HepG2 (cell line): ENCODE results near the gene CD300C. TPM values are rescaled to one million over a fixed set of nuclear protein-coding genes. Genes with fewer than 3 reads are reported as not detected.

Experiments used
- ATAC-seq: fragments of 200-7000 bp; cut with Tn5 transposase; 3 replicates; pipeline ENCODE4 v1.9.1; 2020; ENCODE audit warnings: mild to moderate bottlenecking, moderate library complexity
- BruUV-seq: library from RNA; stranded (reverse); fragments of 400-500 nt; replicated peaks from 2 replicates; lab custom pipeline; 2021; lab: Mats Ljungman, UMichigan
- CTCF ChIA-PET: fragments of 300-600 bp; formaldehyde crosslinking; extraction: SDS; loops from one replicate; lab custom pipeline; 2021; ENCODE audit warnings: low total read pairs, inconsistent platforms, low intra/inter-chr PET ratio; lab: Yijun Ruan, JAX
- POLR2A ChIA-PET: fragments of 350-600 bp; sonication (Branson Sonifier 250); formaldehyde crosslinking; loops from one replicate; lab custom pipeline; 2020; ENCODE audit warnings: antibody characterized with exemption, inconsistent platforms; lab: Yijun Ruan, JAX
- DNase-seq: peaks from one replicate; pipeline ENCODE4 v3.0.0-alpha.2; 2015; ENCODE audit warnings: low spot score
- FAIRE-seq: peaks from 3 replicates; lab custom pipeline; 2011; peaks lifted over from hg19 to GRCh38; lab: Jason Lieb, UNC
- H2AFZ ChIP-seq: one replicate; pipeline ENCODE4 v1.6.1; 2011; ENCODE audit warnings: low read length, inconsistent platforms
- H3K27ac ChIP-seq: fragments of 300-600 bp; 3 replicates; pipeline ENCODE4 v1.8.0; 2011; ENCODE audit warnings: mixed run types, mild to moderate bottlenecking, mixed read lengths, low read length, inconsistent platforms; ENCODE audit not compliant: insufficient read depth; ENCODE audit errors: extremely low read length
- H3K27me3 ChIP-seq, 2 experiments: fragments of 200-600 bp in 1 of 2; 2 replicates in 1 of 2; 3 replicates in 1 of 2; pipeline versions ENCODE4 v1.6.0 to v1.8.0; 2011; ENCODE audit warnings: low read length in 2 of 2, mild to moderate bottlenecking in 2 of 2, moderate library complexity in 2 of 2, inconsistent platforms in 1 of 2; ENCODE audit not compliant: insufficient read depth in 2 of 2, control insufficient read depth in 1 of 2
- H3K36me3 ChIP-seq, 2 experiments: fragments of 200-600 bp in 1 of 2; replicated peaks in 1 of 2; 2 replicates in 1 of 2; 3 replicates in 1 of 2; pipeline versions ENCODE4 v1.5.1 to v1.8.0; 2011; ENCODE audit warnings: low read length in 2 of 2, inconsistent platforms in 1 of 2; ENCODE audit not compliant: insufficient read depth in 2 of 2, control insufficient read depth in 1 of 2
- H3K4me1 ChIP-seq: 2 replicates; pipeline ENCODE4 v1.5.1; 2012; ENCODE audit warnings: low read length, inconsistent platforms; ENCODE audit not compliant: insufficient read depth
- H3K4me2 ChIP-seq: 2 replicates; pipeline ENCODE4 v1.6.0; 2011; ENCODE audit warnings: low read depth, low read length, inconsistent platforms
- H3K4me3 ChIP-seq, 3 experiments: fragments of 200-600 bp in 1 of 3; sonication (generic), shearing (Covaris generic) in 1 of 3; replicated peaks in 1 of 3; 2 replicates each; pipeline ENCODE4 v1.5.1; 2011 to 2016; ENCODE audit warnings: low read length in 3 of 3, inconsistent platforms in 2 of 3, low read depth in 2 of 3, mild to moderate bottlenecking in 2 of 3, control low read depth in 1 of 3, mixed read lengths in 1 of 3; ENCODE audit not compliant: insufficient read depth in 1 of 3
- H3K79me2 ChIP-seq: one replicate; pipeline ENCODE4 v1.6.1; 2011; ENCODE audit warnings: low read length, inconsistent platforms; ENCODE audit not compliant: insufficient read depth
- H3K9ac ChIP-seq: 2 replicates; pipeline ENCODE4 v1.6.0; 2011; ENCODE audit warnings: mild to moderate bottlenecking, low read depth, low read length, inconsistent platforms; ENCODE audit not compliant: insufficient read depth
- H3K9me3 ChIP-seq: 2 replicates; pipeline ENCODE4 v1.5.1; 2012; ENCODE audit warnings: mild to moderate bottlenecking, low read length
- H4K20me1 ChIP-seq: 2 replicates; pipeline ENCODE4 v1.6.0; 2011; ENCODE audit warnings: inconsistent platforms, mild to moderate bottlenecking, low read length, moderate library complexity; ENCODE audit not compliant: insufficient read depth
- BRD4 ChIP-seq: sonication (generic); formaldehyde crosslinking; IDR thresholded peaks from 2 replicates; pipeline ENCODE4 v1.4.0; 2020; ENCODE audit warnings: missing genetic modification reagents
- CBX2 ChIP-seq, 2 experiments: fragments of 200-600 bp in 1 of 2; sonication (generic); formaldehyde crosslinking in 1 of 2; IDR thresholded peaks; 2 replicates each; pipeline versions ENCODE4 v1.7.0 to v1.8.1; 2018 to 2022; ENCODE audit warnings: low read depth in 2 of 2, low read length in 1 of 2, mild to moderate bottlenecking in 1 of 2, missing genetic modification reagents in 1 of 2
- CENPX ChIP-seq: sonication (generic); formaldehyde crosslinking; IDR thresholded peaks from 2 replicates; pipeline ENCODE4 v1.9.0; 2021; ENCODE audit warnings: mild to moderate bottlenecking, missing genetic modification reagents, moderate library complexity
- CTCF ChIP-seq: sonication (generic); formaldehyde crosslinking; IDR thresholded peaks from 2 replicates; pipeline ENCODE4 v1.5.0; 2020; ENCODE audit warnings: mild to moderate bottlenecking, missing genetic modification reagents, moderate library complexity
- EZH2 ChIP-seq: conservative IDR thresholded peaks from 2 replicates; pipeline ENCODE4 v1.6.1; 2012; ENCODE audit warnings: mild to moderate bottlenecking, low read depth, low read length, moderate library complexity
- KMT2B ChIP-seq: IDR thresholded peaks from 2 replicates; pipeline ENCODE4 v1.6.1; 2016; ENCODE audit warnings: missing genetic modification reagents, missing compliant biosample characterization
- MLX ChIP-seq: IDR thresholded peaks from 2 replicates; pipeline ENCODE4 v1.6.1; 2016
- RAD21 ChIP-seq: fragments of 450-650 bp; formaldehyde crosslinking; IDR thresholded peaks from 2 replicates; pipeline ENCODE4 v1.5.0; 2020; ENCODE audit warnings: mild to moderate bottlenecking
- SMC3 ChIP-seq: IDR thresholded peaks from 2 replicates; pipeline ENCODE4 v1.6.1; 2011; ENCODE audit warnings: low read length, improper control_type of control experiment
- SRSF4 ChIP-seq: fragments of 200-400 bp; formaldehyde crosslinking; IDR thresholded peaks from one replicate; pipeline ENCODE4 v1.6.1; 2018; ENCODE audit warnings: mild to moderate bottlenecking, low read depth, low read length, moderate library complexity; ENCODE audit not compliant: poor library complexity, severe bottlenecking
- STAG1 ChIP-seq: sonication (generic); formaldehyde crosslinking; IDR thresholded peaks from 2 replicates; pipeline ENCODE4 v1.4.0; 2020; ENCODE audit warnings: missing genetic modification reagents
- XRCC5 ChIP-seq: fragments of 200-400 bp; formaldehyde crosslinking; optimal IDR thresholded peaks from 2 replicates; pipeline ENCODE3; 2017; ENCODE audit warnings: mild to moderate bottlenecking, low read length
- ZNF121 ChIP-seq: sonication (generic); formaldehyde crosslinking; IDR thresholded peaks from 2 replicates; pipeline ENCODE4 v1.5.0; 2020; ENCODE audit warnings: mild to moderate bottlenecking, missing genetic modification reagents
- ZNF549 ChIP-seq: sonication (generic); formaldehyde crosslinking; IDR thresholded peaks from 2 replicates; pipeline ENCODE4 v1.5.0; 2020; ENCODE audit warnings: missing genetic modification reagents
- WGBS: methylation state at CpG from one replicate; pipeline ENCODE4 v1.1.6; 2017; ENCODE audit warnings: low lambda C conversion rate; 5-methylcytosine and 5-hydroxymethylcytosine counted together
- in situ Hi-C: cut with HindIII; loops from 2 replicates; pipeline ENCODE4 v1.10.0; 2017; ENCODE audit warnings: low pct_unique_long_range_greater_than_20kb; ENCODE audit not compliant: extremely low pct_ligation_motif_present
- intact Hi-C: fragments of 100-400 bp; cut with micrococcal nuclease; formaldehyde crosslinking; loops from one replicate; pipeline ENCODE4 v1.10.0; 2022; ENCODE audit not compliant: unreplicated experiment
- polyA plus RNA-seq, 8 experiments: library from polyadenylated mRNA; depleted of rRNA in 3 of 8; stranded (reverse) in 7 of 8; unstranded in 1 of 8; fragments of >200 nt; fragmentation: Illumina TruSeq in 4 of 8; extraction: Trizol in 4 of 8; gene quantifications; 2 replicates each; pipeline versions ENCODE4 v1.2.1 to v1.2.3, GENCODE V29; 2011 to 2016; ENCODE audit warnings: low read depth in 4 of 8, missing spikeins in 1 of 8, mixed read lengths in 1 of 8; ENCODE audit not compliant: insufficient read depth in 1 of 8
- total RNA-seq, 5 experiments: library from RNA; depleted of rRNA; stranded (reverse); fragments of >200 nt; fragmentation: Illumina TruSeq; extraction: Trizol; gene quantifications; 2 replicates each; pipeline ENCODE4 v1.2.3, GENCODE V29; 2016; ENCODE audit warnings: low read depth in 1 of 5

The CD300C gene
- total and polyA plus RNA-seq, 2 of the 13 experiments (the other 11 are each of a cell fraction or from before 2014, with no cell fraction given), result not detected

- peaks cover 6 to 42% of the 10 kb centered on the region in 2 experiments for H3K27me3 ChIP-seq
- no peak for DNase-seq
These were observed 21.5 kb upstream of the CD300C start, which contains the start of gene CD300H for GRCh38 chr17:74567397-74567796. TSS of gene CD300H (minus strand) at chr17:74567509.

GRCh38 chr17:74566132-74566753, 20.3 kb upstream of the CD300C start:
- H3K4me1 ChIP-seq, result no peaks in the 10 kb centered on the region
- no peaks in the 10 kb centered on the region for H3K79me2 ChIP-seq
- ChIA-PET POLR2A (no interaction called here), CTCF (no interaction called here)
- no peak overlapping the region for H3K27ac ChIP-seq
- WGBS, result 33% methylated on average over 7 of the region's 9 CpGs
- no peak overlapping the region for H2AFZ ChIP-seq
- no peaks in the 10 kb centered on the region for H3K36me3 ChIP-seq
- no peak overlapping the region for H3K4me3 ChIP-seq
- H3K9me3 ChIP-seq, result no peaks in the 10 kb centered on the region
- BruUV-seq, result no TSS peak
- peaks cover 6 to 51% of the 10 kb centered on the region in 2 experiments for H3K27me3 ChIP-seq
- H3K9ac ChIP-seq, result no peak overlapping the region
- in situ Hi-C loops (no loop called here), intact Hi-C loops (no loop called here)
- peak; percentile 18 for DNase-seq
- no peak overlapping the region for H3K4me2 ChIP-seq
- H4K20me1 ChIP-seq, result no peaks in the 10 kb centered on the region
- peak; percentile 82 for ATAC-seq
- TF ChIP-seq CTCF (CRISPR knock-in tag) (peak; percentile 66), CBX2 (IDR thresholded peaks at IDR 0.05; ENCODE audit: low read depth, low read length) (no peak), CBX2 (CRISPR knock-in tag; IDR thresholded peaks at IDR 0.05; ENCODE audit: low read depth) (no peak), RAD21 (0 out of 2 replicates have a peak, but pooled peaks have one; percentile 15), KMT2B (CRISPR knock-in tag) (no peak), BRD4 (CRISPR knock-in tag) (no peak), ZNF121 (CRISPR knock-in tag) (no peak), CENPX (CRISPR knock-in tag) (no peak), ZNF549 (CRISPR knock-in tag) (no peak), EZH2 (no peak), XRCC5 (peak; percentile 90), STAG1 (CRISPR knock-in tag) (peak; percentile 70), SRSF4 (no peak), SMC3 (peak; percentile 5; the same call in 1 of the 2 replicates)
- peak; percentile 89 for FAIRE-seq

More at GRCh38 chr17:74567397-74567796, 21.5 kb upstream of the CD300C start, which contains the start of gene CD300H:
- TF ChIP-seq MLX (CRISPR knock-in tag), result no peak
- FAIRE-seq (no peak), ATAC-seq (no peak)
- no peaks in the 10 kb centered on the region for H3K4me1 ChIP-seq
- in situ Hi-C loops, result no loop called here
- whole genome bisulfite sequencing, result 25% methylated on average over 2 of the region's 2 CpGs
- H3K9ac ChIP-seq, result no peak within 1 kb of the TSS
- no peak within 1 kb of the TSS for H3K4me3 ChIP-seq
- intact Hi-C loops, result no loop called here
- no peaks in the 10 kb centered on the region for H4K20me1 ChIP-seq
- BruUV-seq, result no TSS peak
- H3K79me2 ChIP-seq, result no peaks in the 10 kb centered on the region
- H2AFZ ChIP-seq, result no peak within 1 kb of the TSS
- POLR2A ChIA-PET, result no interaction called here
- CTCF ChIA-PET, result no interaction called here
- no peak within 1 kb of the TSS for H3K27ac ChIP-seq
- no peaks in the 10 kb centered on the region for H3K9me3 ChIP-seq
- no peaks in the 10 kb centered on the region for H3K36me3 ChIP-seq
- no peak within 1 kb of the TSS for H3K4me2 ChIP-seq
